HG03060 (cell line): ENCODE results near the gene SPOPL.

Experiments used
- ATAC-seq: cut with Tn5 transposase; IDR thresholded peaks from one replicate; pipeline ENCODE4 v1.9.1; 2021; ENCODE audit warnings: low read depth, moderate number of reproducible peaks; ENCODE audit not compliant: unreplicated experiment

The SPOPL gene

DNA sequence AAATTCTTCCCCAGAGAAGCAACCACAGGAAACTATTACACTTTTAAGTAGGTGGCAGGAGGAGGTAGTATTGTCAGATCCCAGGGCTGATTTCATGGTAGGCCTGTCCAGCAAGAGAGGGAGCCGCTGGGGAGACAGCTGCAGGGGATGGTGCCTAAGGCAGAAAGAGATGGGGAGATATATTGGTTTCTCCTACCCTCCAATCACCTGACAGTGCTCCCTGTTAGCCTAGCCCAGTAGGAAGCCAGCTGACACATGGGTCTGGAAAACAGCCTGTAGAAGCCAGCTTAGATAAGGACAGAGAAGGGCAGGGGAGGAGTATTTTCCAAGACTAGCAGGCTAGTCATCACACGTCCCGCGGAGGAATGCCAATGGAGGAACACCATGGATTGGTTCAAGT is 8.2 kb upstream of the SPOPL start:
- no peak for ATAC-seq

DNA sequence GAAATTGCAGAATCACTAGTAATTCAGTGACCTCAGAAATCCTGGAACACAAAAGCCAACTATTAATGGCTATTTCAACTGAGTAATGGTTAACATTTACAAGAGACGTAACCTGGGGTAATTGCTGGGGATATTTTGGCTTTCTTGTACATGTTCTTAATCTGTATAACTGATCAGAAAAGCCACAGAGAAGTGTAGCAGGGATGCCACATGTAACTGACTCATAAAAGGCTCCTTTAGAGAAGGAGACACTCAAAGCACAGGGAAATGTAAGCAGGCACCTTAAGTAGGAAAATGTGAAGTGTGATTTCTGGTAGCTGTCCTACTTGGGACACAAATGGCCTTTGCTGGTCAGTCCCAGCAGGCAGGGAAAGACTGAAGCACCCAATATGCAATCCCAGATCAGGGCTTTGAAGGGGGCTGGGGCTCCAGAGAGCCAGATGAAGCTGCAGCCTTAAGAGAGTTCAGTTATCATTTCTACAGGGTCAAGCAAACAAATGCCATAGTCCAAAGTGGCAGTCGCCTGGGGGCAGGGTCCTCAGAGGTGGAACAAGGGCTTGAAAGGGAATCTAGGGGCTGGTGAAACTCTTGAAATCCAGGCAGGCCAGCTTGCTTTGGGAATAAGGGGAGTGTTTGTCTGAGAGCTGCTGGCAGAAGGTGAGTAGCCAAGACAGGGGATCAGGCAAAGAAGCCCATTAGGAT is 7.2 kb upstream of the SPOPL start:
- ATAC-seq, result no peak

DNA sequence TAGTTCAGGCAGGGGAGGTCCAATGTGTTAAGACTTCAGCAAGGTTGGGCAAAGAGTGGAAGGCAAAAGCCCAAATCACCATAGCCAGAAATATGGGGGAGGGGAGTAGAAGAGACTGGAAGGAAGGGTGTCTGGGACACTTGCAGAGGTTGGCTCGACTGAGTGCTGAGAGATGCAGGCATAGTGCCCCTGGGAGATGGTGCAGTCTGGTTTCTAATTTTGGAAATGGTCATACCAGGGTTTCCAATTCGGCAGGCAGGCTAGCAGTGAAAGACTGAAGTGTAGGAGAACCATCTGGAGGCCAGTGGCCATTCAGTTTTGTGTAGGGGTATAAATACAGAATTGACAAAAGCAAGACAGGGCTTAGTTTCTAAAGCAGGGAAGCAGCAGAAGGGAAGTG is 6.2 kb upstream of the SPOPL start:
- ATAC-seq, result no peak

DNA sequence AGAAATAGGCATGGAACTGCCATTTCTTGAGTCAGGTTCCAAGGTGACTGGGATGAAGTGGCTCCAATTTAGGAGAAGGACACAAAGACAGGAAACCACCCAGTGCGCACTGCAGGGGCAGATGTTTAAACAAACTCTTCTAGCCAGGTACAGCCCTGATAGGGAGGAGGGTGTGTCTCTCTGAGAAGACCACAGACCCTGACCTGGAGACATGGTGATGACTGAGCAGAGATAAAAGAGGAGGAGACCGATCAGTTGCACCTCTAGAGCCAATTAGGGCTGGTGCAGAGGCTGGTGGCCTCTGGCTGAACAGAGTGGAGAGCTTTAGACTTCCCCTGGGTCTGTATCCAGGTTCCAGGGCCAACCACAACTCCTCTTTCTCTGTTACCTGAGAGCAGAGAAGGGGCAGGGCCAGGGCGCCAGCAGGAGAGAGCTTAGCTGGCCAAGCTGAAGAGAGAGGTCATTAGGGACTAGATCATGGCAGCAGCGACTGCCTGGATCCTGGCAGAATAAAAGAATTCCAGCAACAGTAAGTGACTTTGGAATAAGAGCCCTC is 5.4 kb upstream of the SPOPL start:
- no peak for ATAC-seq

DNA sequence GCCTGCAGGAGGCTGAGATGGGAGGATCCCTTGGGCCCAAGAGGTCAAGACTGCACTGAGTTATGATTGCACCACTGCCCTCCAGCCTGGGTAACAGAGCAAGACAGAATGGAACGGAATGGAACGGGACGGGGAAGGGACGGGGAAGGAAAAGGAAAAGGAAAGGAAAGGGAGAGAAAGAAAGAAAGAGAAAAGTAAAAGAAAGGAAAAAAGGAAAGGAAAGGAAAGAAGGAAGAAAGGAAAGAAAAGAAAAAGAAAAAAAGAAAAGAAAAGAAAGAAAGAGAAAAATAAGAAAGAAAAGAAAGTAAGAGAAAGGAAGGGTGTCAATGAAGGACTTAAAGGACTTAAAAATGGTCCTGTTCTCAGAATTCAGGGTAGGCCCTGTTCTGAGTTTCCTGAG is 4.3 kb upstream of the SPOPL start:
- no peak for ATAC-seq

DNA sequence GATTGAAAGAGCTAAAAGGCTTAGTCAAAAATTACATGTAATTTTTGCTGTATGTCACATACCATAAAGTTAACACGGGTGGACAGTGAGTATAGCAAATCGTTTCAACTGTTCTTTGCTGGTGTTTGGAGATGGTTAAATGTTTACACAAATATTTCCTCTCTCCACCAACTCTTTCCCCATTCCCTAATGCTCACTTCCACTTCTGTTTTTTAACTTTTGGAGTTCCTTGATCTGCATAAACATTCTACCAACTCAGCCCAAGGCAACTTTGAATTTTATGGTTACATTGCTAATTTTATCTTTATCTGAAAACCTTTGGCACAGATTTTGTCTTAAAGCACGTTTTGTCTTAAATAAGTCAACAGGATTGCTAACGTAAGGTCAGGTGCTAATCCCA is 1.9 kb upstream of the SPOPL start:
- ATAC-seq, result no peak

DNA sequence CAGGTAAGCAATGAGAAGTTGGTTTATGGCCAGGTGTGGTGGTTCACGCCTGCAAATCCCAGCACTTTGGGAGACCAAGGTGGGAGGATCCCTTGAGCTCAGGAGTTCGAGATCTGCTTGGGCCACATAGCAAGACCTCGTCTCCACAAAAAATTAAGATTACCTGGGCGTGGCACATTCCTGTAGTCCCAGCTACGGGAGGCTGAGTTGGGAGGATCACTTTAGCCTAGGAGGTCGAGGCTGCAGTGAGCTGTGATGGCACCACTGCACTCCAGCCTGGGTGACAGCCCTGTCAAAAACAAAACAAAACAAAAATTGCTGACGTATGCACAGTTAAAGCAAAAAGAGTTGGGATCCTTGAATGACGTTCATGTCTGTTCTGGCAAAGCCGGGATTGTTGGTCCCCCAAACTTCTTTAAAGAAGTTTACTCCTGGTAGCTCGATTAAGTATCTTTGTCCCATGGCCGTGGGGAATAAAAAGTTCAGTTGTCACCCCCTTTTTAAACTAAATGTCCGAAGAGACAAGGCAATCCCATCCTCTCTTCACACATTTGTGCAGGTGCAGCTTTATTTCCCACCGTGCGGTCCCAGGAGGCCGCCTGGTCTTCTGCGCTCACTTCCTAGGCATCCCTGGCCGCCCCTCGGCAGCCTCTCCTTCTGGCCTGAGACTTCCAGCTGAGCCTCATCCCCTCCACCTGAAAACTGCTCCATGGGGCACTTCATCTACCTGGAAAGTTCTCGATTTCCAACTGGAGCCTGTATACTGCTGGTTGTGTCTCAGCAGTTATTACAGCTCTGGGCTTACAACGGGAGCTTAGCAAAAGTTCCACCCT is 762 bp upstream of the SPOPL start:
- ATAC-seq, result no peak

DNA sequence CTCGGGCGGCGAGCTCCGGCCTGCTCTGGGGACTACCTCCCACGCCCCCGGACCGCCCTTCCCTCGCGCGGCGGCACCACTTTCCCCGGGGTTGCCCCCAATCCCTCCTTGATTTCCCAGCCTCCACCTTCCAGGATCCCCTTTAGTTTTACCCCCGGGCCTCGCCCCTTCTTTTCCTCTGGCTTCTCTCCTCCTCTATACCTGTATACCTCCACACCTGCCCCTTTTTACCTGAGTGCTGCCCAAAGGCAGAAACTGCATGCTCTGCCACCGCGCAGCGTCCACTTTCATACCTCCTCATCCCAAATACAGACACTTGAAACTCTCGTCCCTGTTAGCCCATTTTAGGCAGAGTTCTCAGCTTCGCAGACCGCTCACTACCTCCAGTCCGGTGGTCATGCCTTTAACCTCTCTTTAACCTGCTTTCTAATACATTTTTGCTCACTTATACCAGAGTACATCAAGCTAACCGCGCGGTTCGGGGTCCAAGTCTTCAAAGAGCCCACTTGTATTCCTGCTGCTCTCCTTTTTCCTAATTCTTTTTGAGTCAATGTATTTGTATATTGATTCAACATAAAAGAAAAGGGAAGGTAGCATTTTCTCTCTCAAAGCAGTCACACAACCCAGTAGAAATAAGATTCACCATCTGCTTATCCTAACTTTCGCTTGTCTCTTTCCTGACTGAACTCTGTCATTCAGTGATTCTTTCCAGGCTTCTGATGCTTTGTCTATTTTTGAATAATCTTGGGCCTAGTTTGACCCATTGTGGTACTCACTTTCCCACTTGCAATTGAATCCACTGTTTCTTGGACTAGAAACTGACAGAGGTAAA is 901 bp downstream of the SPOPL start:
- peak; percentile 3 for ATAC-seq

DNA sequence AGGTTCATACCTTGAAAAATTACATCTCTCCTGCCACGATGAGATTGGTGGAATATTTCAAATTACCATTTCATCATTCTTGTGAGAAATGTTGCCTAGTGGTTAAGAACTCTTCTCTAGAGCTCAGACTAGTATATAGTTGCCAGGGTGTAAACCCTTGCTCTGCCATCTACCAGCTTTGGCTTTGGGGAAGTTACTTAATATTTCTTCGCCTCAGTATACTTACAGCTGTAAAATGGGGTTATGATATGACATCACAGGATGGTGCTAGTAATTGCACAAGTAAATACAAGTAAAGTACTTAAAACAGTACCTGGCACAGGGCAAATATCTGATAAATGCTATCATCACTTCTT is 1.5 kb downstream of the SPOPL start:
- ATAC-seq, result peak; percentile 21

DNA sequence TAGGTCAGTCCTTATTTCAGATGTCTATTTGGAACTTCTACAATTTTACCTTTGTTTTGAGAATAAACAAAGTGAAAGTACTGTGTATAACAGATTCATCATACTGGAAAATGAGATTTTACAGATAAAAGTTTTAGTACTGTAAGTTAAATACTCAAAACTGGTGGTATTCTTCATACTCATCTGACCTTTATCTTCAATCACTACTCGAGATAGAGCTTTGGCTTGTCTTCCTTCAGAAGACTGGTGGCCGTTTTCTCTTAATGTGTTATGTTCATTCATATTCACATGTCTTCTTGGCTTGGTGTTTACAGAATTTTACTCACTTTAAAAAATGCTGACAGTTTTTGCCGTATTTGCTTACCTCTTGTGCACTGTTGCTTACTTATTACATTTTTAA is 2.1 kb downstream of the SPOPL start:
- no peak for ATAC-seq

DNA sequence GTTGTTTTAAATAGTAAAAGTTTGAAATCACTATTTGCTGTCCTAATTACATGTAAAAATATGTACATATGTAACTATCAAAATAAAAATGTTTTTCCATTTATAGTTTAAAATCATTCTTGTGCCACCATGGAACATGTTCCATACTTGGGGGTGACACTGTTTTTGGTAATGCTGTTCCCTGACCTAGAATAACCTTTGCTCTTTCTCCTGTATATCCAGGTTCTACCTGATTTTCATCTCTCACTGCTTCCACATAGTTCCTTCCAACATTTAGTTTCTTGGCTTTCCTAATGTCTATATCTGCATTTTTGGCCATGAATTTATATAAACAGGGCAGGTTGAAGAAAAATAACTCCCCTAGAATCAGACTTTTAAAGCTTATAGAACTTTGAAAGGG is 2.5 kb downstream of the SPOPL start:
- ATAC-seq, result no peak

DNA sequence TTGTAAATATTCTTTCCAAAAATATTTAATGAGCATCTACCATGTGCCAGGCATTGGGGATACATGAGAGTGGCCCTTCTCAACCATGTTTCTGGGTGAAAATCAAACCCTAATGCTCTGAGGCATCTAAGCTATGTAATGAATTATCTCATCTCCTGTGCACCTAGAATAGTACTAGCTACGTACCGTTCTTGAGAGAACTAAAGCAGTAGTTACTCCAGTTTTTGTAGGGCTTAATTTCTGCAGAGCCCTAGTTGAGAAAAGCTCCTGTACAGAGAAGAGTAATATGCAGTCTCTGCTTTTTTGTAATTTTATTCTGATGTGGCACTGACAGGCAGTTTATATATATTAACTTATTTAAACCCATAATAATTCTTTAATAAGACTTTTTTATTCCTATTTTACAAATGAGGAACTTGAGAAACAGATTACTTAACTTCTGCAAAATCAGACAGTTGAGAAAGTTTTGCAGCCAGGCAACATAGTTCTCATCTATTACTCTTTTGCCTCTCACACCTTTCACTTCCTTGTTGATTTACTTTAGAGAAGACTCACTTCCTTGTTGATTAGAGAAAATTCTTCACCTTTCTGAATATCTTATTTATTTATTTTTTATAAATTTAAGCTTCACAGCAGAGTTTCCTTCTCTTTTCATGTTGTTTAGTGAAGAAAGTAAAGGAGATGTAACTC is 3.1 kb downstream of the SPOPL start:
- peak; percentile 38 for ATAC-seq

DNA sequence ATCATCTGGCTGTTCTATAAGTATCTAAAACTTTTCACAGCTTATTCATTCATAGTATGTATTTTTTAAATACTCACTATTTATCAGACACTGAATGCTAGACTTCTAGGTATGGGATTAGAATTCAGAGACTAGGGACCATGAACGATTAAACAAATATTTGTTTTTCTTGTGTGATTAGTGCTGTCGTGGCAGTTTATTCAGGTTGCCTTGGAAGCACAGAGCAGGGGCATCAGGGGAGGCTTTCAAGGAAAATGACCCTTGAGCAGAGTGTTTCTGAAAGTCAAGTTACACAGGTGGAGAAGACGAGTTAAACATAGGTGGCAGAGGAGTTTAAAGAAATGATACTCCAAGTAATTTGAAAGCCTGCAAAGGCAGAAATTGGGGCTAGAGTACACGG is 5.7 kb downstream of the SPOPL start:
- ATAC-seq, result no peak

DNA sequence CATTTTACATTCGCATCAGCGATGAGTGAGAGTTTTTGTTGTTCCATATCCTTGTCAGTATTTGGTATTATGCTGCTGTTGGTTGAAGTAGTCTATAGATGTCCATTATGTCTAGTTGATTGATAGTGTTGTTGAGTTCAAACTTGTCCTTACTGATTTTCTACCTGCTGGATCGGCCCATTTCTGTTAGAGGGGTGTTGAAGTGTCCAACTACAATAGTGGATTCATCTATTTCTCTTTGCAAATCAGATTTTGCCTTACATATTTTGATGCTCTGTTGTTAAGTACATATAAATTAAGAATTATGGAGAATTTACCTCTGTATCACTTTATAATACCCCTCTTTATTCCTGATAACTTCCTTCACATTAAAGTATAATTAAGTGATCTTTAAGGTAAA is 8.7 kb downstream of the SPOPL start:
- no peak for ATAC-seq

DNA sequence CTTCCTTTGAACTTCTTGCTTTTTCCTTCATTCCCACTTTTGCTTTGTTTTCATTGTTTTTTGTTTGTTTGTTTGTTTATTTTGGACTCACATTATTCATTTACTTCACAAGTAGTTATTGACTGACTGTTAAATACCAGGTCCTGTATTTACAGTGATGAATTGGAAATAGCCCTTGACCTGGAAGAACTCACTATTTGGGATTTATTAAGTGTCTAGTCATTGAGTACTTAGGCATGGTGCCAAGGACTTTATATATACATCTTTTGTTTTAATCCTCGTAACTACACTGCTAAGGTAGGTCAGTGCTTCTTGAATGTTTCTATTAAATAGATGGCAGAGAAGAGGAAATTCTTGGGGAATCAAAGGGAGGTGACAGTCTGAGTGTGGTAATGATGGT is 11.1 kb downstream of the SPOPL start:
- no peak for ATAC-seq

DNA sequence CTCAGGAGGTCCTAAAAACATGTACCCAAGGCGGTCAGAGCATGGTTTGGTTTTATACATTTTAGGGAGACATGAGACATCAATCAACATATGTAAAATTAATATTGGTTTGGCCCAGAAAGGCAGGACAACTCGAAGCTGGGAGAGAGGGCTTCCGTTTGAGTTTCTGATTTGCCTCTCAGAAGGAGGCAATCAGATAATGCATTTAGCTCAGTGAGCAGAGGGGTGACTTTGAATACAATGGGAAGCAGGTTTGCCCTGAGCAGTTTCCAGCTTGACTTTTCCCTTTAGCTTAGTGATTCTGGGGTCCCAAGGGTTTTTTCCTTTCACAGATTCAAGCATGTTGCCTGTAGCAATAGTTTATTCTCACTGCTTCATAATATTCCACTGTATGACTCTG is 12.6 kb downstream of the SPOPL start:
- ATAC-seq, result no peak

DNA sequence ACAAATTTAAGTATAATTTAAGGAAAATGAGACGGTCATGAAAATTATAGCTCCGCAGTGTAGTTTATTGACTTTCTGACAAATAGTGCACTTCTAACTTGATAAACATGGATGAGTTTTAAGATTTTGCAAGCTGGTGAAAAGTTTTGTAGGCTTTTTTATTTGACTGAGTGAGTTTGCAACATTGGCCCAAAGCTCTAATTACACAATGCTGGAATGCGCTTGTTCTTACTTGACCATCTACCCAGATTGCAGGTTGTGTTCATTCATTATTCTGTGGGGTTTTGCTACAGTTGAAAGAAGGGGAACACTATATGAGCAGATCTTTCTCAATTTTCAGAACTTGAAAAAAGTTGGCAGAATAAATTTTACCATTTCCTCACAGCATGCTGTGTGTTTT is 13.5 kb downstream of the SPOPL start:
- ATAC-seq, result no peak

DNA sequence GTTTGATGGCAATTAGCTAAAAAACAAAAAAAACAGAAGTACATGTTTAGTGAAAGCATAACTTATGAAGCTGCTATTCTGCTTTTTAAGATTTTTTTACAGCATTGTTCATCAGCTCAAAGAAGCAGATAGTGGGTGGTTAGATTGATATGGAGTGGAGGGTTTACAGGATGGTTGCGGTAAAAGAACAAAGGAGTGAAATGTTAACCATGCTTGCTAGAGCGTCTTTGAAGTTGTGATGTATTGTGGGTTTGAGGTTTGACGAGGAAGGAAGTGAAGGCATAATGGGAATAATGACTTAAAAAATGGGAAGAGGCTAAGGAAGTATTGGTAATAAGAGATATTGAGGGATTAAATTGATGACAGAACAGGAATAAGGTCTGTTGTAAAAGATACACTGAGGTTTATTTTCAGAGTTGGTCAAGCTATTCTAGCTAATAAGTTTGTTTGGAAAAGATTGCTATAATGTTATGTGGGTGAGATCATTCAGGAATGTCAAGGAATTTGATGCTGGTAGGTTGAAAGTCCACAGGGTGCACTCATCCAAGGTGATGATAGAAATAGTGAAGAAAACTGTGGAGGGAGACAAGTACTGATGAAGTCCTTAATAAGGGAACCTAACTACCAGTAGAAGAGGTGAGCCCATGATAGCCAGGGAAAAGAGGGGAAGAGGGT is 14.6 kb downstream of the SPOPL start:
- no peak for ATAC-seq

DNA sequence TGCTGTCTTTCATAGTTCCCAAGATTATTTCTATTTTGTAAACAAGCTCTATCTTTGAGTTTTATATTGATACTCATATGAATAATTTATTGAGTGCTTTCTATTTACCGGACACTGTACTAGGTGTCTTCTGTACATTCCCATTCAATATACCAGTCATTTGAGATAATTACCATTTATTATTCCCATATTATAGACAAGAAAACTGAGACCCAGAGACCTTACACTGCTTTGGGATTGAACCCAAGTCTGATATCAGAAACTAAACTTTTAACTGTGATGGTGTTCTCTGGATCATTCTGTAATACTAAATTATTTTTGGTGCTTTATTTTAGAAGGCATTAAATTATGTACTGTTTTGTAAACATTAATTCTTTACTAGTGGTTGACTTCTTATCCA is 17.3 kb downstream of the SPOPL start:
- ATAC-seq, result no peak

DNA sequence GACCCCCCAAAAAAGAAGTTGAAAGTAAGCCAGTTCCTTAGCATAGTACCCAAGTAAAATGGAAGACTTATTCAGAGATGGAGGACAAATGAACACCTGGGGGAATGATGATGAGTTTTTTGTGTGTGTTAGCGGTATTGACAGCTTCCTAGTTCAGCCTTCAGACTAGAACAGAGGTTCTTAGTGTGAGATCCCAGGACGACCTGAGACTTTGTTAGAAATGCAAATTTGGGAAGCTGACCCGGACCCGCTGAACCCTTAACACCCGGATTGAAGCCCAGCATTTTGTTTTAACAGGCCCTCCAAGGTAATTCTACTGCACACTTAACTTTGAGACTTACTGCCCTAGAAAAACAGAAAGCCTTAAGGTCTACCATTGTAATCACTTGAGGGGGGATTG is 20.3 kb downstream of the SPOPL start:
- no peak for ATAC-seq
